ENCODE data around the gene ATAD2B. TPM values are rescaled to one million over a fixed set of nuclear protein-coding genes. Genes with fewer than 3 reads are reported as not detected.

The ATAD2B gene
- total RNA-seq, 1 donor, result 17.4 TPM

GRCh38 chr2:23947350-23947749 is 20.4 kb upstream of the ATAD2B start:
- Histone ChIP-seq H3K27me3 (ENCODE audit: insufficient read depth, low read length) (no peaks in the 10 kb centered on the region), H3K27ac (ENCODE audit: low read depth, low read length) (no peak overlapping the region), H3K4me3 (ENCODE audit: insufficient read depth, low read length) (no peak overlapping the region), H3K79me2 (ENCODE audit: insufficient read depth, low read length) (peaks cover 53% of the 10 kb centered on the region), H3K4me1 (ENCODE audit: insufficient read depth, low read length) (peaks cover 12% of the 10 kb centered on the region), H3K4me2 (ENCODE audit: insufficient read depth, low read length) (no peak overlapping the region), H2AFZ (ENCODE audit: low read length) (no peak overlapping the region), H3K9me3 (ENCODE audit: low read depth, low read length) (no peaks in the 10 kb centered on the region), H3K36me3 (ENCODE audit: insufficient read depth, low read length) (no peaks in the 10 kb centered on the region), H4K20me1 (ENCODE audit: insufficient read depth, low read length) (peaks cover 5% of the 10 kb centered on the region)
- DNase-seq (ENCODE audit: insufficient read length, low spot score, missing footprints), result no peak
- TF ChIP-seq CTCF (IDR thresholded peaks at IDR 0.05; ENCODE audit: extremely low read depth, low read depth, low read length), result no peak

- Histone ChIP-seq H3K4me1 (ENCODE audit: insufficient read depth, low read length) (peaks cover 16% of the 10 kb centered on the region), H3K4me2 (ENCODE audit: insufficient read depth, low read length) (no peak overlapping the region), H4K20me1 (ENCODE audit: insufficient read depth, low read length) (peaks cover 5% of the 10 kb centered on the region), H3K4me3 (ENCODE audit: insufficient read depth, low read length) (no peak overlapping the region), H3K36me3 (ENCODE audit: insufficient read depth, low read length) (no peaks in the 10 kb centered on the region), H3K79me2 (ENCODE audit: insufficient read depth, low read length) (peaks cover 60% of the 10 kb centered on the region), H3K27me3 (ENCODE audit: insufficient read depth, low read length) (no peaks in the 10 kb centered on the region), H2AFZ (ENCODE audit: low read length) (no peak overlapping the region), H3K27ac (ENCODE audit: low read depth, low read length) (no peak overlapping the region), H3K9me3 (ENCODE audit: low read depth, low read length) (no peaks in the 10 kb centered on the region)
- no peak for DNase-seq (ENCODE audit: insufficient read length, low spot score, missing footprints)
- TF ChIP-seq CTCF (IDR thresholded peaks at IDR 0.05; ENCODE audit: extremely low read depth, low read depth, low read length), result no peak
Measured at GRCh38 chr2:23944976-23945375, 18.1 kb upstream of the ATAD2B start.

GRCh38 chr2:23944527-23944926 is 17.6 kb upstream of the ATAD2B start:
- H3K4me2 ChIP-seq (ENCODE audit: insufficient read depth, low read length), result peak overlapping the region; percentile 45
- no peak for TF ChIP-seq CTCF (IDR thresholded peaks at IDR 0.05; ENCODE audit: extremely low read depth, low read depth, low read length)
- H4K20me1 ChIP-seq (ENCODE audit: insufficient read depth, low read length), result peaks cover 5% of the 10 kb centered on the region
- H3K27ac ChIP-seq (ENCODE audit: low read depth, low read length), result peak overlapping the region; percentile 29
- no peaks in the 10 kb centered on the region for H3K9me3 ChIP-seq (ENCODE audit: low read depth, low read length)
- no peaks in the 10 kb centered on the region for H3K36me3 ChIP-seq (ENCODE audit: insufficient read depth, low read length)
- H3K4me1 ChIP-seq (ENCODE audit: insufficient read depth, low read length), result peaks cover 16% of the 10 kb centered on the region
- no peaks in the 10 kb centered on the region for H3K27me3 ChIP-seq (ENCODE audit: insufficient read depth, low read length)
- peaks cover 59% of the 10 kb centered on the region for H3K79me2 ChIP-seq (ENCODE audit: insufficient read depth, low read length)
- H2AFZ ChIP-seq (ENCODE audit: low read length), result no peak overlapping the region
- H3K4me3 ChIP-seq (ENCODE audit: insufficient read depth, low read length), result no peak overlapping the region
- no peak for DNase-seq (ENCODE audit: insufficient read length, low spot score, missing footprints)

GRCh38 chr2:23943666-23944065 is 16.7 kb upstream of the ATAD2B start:
- Histone ChIP-seq H3K4me2 (ENCODE audit: insufficient read depth, low read length) (no peak overlapping the region), H3K4me3 (ENCODE audit: insufficient read depth, low read length) (no peak overlapping the region), H3K4me1 (ENCODE audit: insufficient read depth, low read length) (peaks cover 20% of the 10 kb centered on the region), H3K36me3 (ENCODE audit: insufficient read depth, low read length) (no peaks in the 10 kb centered on the region), H3K9me3 (ENCODE audit: low read depth, low read length) (no peaks in the 10 kb centered on the region), H4K20me1 (ENCODE audit: insufficient read depth, low read length) (peaks cover 5% of the 10 kb centered on the region), H2AFZ (ENCODE audit: low read length) (no peak overlapping the region), H3K27me3 (ENCODE audit: insufficient read depth, low read length) (no peaks in the 10 kb centered on the region), H3K79me2 (ENCODE audit: insufficient read depth, low read length) (peaks cover 59% of the 10 kb centered on the region), H3K27ac (ENCODE audit: low read depth, low read length) (no peak overlapping the region)
- DNase-seq (ENCODE audit: insufficient read length, low spot score, missing footprints), result no peak
- TF ChIP-seq CTCF (IDR thresholded peaks at IDR 0.05; ENCODE audit: extremely low read depth, low read depth, low read length), result no peak

Measured in osteoblast (primary cell).